ENCODE results near the gene OR56A4. TPM values are rescaled to one million over a fixed set of nuclear protein-coding genes. Genes with fewer than 3 reads are reported as not detected.

The OR56A4 gene, protein sequence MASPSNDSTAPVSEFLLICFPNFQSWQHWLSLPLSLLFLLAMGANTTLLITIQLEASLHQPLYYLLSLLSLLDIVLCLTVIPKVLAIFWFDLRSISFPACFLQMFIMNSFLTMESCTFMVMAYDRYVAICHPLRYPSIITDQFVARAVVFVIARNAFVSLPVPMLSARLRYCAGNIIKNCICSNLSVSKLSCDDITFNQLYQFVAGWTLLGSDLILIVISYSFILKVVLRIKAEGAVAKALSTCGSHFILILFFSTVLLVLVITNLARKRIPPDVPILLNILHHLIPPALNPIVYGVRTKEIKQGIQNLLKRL
- not detected for total RNA-seq

- no peak for DNase-seq
Observed at GRCh38 chr11:6006846-6007245, at the start of gene OR56A4. TSS of gene OR56A4 (minus strand) at chr11:6006946. CDS start at chr11:6002992, 3,954 bp downstream.

DNA sequence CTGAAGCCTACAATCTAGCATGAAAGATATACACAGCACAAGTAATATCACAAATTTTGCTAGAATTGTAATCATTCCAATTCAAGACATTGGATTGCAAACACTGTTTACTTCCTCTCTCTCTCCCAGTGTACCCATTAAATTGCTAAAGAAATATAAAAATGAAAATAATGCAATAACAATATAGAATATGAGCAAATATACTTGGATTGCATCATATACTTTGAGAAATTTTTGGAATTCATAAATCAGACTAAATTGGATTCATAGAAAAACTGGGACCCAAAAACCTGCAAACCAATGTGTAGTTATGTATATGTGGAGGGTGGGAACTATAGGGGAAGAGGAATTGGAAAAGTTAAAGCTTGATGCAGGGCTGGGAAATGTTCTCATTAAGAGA lies 48.8 kb upstream of the OR56A4 start:
- no peak for DNase-seq

GRCh38 chr11:6052374-6052773 lies 45.6 kb upstream of the OR56A4 start:
- no peak for DNase-seq

- DNase-seq: no peak
Observed at GRCh38 chr11:6040874-6041273, 34.1 kb upstream of the OR56A4 start.

DNA sequence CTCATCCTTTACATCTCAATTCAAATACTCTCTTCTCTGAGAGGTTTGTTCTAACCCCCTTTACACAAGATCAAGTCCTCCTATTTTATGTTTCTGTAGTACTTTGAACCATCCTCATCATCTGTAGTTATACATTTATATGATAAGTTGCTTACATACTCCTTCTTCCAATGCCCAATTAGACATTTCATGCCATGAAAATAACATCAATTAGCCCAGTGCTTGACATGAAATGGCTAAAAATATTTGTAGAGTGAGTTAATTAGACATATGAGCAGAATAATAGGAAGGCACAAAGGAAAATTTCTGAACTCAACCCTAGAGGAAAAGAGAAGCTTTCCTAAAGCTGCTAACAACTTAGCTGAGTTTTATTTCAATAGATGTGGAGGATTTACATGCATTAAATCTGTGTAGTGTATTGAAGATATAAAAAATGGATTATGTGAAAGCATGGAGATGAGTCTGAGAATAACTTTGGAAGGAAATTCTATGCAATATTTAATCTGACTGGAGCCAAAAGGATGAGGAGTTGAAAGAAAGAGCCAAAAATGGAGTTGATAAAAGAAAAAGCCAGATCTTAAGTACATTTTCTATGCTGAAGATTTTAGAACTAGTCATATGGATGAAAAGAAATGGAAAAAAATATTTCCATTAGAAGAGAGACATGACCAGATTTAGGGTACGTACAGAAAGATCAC lies 24.1 kb upstream of the OR56A4 start, which contains the start of gene OR56A1:
Gene OR56A1 (minus strand): TSS at position 51 of the 698 bp plus-strand sequence. CDS start 3,066 bp downstream, outside the sequence.
- DNase-seq: no peak

DNA sequence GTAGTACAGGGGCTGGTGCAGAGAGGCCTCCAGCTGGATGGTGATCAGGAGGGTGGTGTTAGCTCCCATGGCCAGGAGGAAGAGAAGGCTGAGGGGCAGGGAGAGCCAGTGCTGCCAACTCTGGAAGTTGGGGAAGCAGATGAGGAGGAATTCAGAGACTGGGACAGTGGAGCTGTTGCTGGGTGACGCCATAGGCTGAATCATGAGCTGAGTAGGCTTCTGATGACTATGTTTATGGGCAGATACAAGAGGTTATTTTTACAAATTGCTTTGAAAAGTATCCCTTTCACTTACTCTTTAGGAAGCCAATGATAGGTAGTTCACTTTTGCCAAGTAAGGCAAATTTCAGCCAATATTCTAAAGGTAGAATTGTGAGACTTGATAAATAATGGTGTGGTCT lies 20.8 kb upstream of the OR56A4 start:
- no peak for DNase-seq

DNA sequence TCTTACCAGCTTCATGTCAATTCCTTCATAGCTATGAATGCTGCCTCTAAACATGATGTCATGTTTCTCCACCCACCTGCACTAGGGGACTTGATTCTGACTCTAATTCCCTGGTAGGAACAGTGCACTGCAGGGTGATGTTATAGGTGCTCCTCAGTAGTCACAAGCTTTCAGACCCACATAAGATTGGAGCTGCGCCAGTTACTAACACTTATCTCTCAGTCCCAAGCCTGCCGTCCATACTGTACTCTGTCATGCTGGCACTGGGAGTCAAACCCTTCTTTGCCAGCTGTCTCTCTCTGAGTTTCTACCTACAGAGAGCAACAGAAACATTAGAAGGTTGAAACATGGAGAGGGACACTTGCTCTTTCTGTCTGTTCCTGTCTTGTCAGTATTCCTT lies 18.3 kb upstream of the OR56A4 start:
- no peak for DNase-seq

- DNase-seq: peak; percentile 4
Observed at GRCh38 chr11:6022956-6023355, 16.2 kb upstream of the OR56A4 start.

DNA sequence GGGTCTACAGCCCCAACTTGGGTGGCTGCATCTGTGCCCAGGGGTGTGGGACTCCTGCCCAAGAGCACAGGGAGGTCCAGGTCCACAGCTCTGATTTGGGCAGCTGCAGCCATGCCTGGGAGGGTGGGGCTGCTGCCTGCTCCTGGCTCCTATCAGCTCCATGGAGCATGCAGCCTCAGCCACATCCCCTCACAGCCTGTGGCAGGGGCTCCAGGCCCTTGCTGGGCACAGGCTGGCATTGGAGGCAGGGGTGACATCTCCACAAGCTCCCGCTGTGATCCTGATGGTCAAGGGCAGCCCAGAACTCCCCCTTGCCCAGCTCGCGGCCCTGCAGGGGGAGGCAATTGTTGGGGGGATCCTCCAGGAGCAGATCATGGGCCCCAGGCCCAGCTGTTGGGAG lies 6.3 kb upstream of the OR56A4 start:
- DNase-seq: no peak

DNA sequence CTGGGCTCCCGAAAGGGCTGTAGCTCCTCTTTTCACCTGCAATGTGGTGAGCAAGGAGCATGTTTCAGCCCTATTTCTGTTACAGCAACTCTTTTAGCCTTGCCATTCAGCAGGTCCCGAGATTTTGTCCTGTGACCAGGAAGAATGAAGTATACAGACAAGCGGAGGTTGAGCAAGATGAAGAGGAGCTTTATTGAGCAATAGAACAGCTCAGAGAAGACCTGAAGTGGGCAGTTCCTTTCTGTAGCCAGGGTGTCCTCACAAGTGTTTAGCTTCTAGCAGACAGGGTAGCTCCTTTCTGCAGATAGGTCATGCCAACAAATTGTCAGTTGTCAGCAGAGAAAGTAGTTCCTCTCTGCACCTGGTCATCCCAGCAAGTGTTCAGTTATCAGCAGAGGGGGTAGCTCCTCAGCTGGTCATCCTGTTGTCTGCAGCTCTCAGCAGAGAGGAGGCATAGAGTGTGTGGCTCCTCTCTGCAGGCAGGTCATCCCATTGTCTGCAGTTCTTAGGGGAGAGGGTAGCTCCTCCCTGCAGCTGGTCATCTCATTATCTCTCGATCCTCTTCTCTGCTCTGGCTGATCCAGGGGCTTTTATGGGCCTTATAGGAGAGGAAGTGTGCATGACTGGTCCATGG lies 5.4 kb upstream of the OR56A4 start:
- DNase-seq: no peak

GRCh38 chr11:6006395-6006794 lies 351 bp downstream of the OR56A4 start:
- DNase-seq: no peak

- no peak for DNase-seq
Observed at GRCh38 chr11:6002202-6002699, 4.5 kb downstream of the OR56A4 start.

DNA sequence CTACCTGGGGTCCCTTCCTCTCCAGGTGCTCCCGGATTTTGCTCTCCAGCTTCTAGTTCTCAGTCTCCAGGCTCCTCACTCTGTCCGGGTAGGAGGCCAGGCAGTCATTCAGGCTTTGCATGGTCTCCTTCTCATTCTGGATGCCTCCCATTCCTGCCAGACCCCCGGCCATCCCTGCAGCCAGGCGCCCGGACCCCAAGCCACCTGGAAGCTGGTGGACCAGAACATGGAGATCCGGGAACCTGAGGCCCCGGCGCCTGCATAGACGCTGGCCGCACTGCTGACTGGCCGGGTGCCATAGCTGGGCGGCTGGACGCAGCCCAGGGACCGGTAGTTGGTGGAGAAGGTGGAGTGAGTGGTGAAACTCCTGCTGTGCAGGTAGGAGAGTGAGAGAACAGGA lies 12.0 kb downstream of the OR56A4 start:
- DNase-seq: no peak

DNA sequence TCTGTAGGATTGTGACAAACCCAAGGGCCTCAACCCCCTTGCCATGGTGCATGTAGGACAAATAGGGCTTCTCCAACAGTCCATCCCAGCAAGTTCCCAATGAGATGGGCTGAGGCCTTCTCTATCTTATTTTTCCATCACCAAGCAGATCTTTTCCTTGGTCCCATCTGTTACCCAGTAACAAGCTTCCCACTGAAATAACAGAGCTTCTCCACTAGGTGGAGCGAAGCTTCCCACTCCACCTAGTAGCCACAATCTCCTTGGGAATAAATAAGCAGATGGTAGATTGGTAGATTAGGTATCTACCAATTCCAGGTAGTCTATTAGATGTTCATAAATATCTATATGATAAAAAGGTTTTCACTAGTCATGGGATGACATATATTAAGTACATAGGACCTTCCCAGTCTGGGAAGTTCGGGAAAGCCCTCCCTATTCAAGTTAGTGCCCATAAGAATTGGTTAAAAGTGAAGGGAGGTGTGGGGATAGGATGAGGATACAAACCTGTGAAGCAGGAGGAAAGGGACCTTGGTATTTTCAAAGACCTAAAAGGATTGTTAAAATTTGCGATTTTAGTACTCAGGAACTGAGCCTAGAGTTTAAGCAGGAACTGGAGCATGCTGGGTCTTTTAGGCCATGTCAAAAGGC lies 14.0 kb downstream of the OR56A4 start:
- DNase-seq: no peak

- DNase-seq: no peak
Observed at GRCh38 chr11:5992150-5992549, 14.6 kb downstream of the OR56A4 start.

DNA sequence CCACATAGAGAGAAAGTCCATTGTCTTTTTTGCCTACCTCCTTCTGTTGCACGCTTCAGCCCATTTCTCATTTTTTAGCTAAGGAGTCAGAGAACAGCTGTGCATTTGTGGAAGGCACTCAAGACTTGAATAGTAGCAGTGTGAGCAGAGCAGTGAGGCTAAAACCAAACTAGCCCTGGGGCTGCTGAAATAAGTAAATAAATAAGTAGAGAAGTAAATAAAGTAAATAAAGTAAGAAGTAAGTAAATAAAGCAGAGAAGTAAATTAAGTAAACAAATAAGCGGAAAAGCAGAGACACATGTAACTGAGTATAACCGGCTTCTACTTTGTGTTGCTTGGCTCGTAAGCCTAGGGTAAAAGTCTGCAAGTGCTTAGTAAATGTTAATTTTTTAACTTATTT lies 17.5 kb downstream of the OR56A4 start:
- no peak for DNase-seq

DNA sequence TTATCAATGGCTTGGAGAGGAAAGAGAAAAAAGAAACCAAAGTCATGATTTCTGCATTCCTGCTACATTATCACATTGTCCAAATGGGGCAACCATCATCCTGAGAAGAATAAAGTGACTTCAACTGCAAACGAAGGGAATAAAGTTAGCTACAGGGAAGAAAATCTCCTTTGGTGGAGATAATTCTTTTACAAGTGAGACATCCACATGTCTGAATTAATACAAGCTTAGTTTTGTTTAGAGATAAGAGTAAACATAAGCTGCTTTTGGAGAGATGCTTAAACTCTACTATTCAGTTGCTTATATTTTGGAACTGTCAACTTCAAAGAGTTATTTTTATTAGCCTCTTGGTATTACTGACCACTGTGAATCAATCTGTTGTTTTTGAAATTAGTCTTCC lies 19.9 kb downstream of the OR56A4 start, which contains the start of gene OR52L1:
Gene OR52L1 (minus strand): TSS at position 101 of the 400 bp plus-strand sequence. CDS start 55 bp downstream, at position 46.
- no peak for DNase-seq

GRCh38 chr11:5983443-5983842 lies 23.3 kb downstream of the OR56A4 start:
- DNase-seq: no peak

GRCh38 chr11:5973530-5973929 lies 33.2 kb downstream of the OR56A4 start:
- DNase-seq: no peak

GRCh38 chr11:5968394-5968793 lies 38.4 kb downstream of the OR56A4 start, which contains the start of gene OR56A5:
TSS of gene OR56A5 (minus strand) at chr11:5968494. CDS start at chr11:5968494, 0 bp downstream.
- no peak for DNase-seq

DNA sequence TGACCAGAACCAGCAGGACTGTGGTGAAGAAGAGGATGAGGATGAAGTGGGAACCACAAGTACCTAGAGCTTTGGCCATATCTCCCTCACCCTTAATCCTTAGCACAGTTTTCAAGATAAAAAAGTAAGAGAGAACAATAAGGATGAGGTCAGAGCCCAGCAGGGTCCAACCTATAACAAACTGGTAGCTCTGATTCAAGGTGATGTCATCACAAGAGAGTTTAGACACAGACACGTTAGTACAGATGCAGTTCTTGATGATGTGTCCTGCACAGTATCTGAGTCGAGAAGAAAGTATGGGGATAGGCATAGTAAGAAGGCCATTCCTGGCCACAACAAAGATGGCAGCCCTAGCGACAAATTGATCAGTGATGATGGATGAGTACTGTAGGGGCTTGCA lies 39.0 kb downstream of the OR56A4 start:
- no peak for DNase-seq

DNA sequence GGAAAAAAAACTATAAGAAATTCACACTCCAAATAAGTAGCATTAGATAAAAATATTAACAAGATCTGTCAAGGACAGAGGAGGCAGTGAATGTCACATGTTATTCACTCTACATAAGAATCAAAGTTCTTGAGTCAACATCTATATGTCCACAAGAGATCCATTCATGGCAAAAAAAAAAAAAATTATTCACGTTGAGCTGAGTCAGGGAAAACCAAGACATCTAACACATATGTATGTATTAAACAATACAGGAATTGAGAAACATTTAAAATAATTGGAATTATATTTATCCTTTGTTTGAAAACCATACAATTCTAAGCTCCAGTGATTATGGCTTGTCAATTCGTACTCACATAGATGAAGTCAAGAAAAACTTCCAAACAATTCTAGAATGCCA lies 39.8 kb downstream of the OR56A4 start:
- DNase-seq: no peak
